WERI-Rb-1 (cell line): ENCODE data around the gene IGSF9.
"Not testable (repeated sequence)": the region's sequence is repeated elsewhere in the genome, so short reads cannot be mapped to it uniquely, and the experiment has no call there.

Source experiments
- DNase-seq: peaks from one replicate; pipeline ENCODE4 v3.0.0-alpha.2; 2020
- H3K27ac ChIP-seq: fragments of 250-450 bp; sonication (Bioruptor Pico); 2 replicates; pipeline ENCODE4 v1.5.1; 2020; ENCODE audit warnings: mild to moderate bottlenecking, moderate library complexity
- H3K27me3 ChIP-seq: fragments of 250-450 bp; sonication (Bioruptor Pico); 2 replicates; pipeline ENCODE4 v1.5.1; 2021; ENCODE audit warnings: mild to moderate bottlenecking, low read depth, moderate library complexity; ENCODE audit not compliant: insufficient read depth, severe bottlenecking
- H3K36me3 ChIP-seq: fragments of 250-450 bp; sonication (Bioruptor Pico); 2 replicates; pipeline ENCODE4 v1.5.1; 2020; ENCODE audit warnings: mild to moderate bottlenecking, moderate library complexity
- H3K4me3 ChIP-seq: 2 replicates; pipeline ENCODE4 v1.5.1; 2011; ENCODE audit warnings: low read depth, mild to moderate bottlenecking, control low read depth, low read length
- H3K9me3 ChIP-seq: fragments of 250-450 bp; sonication (Bioruptor Pico); 2 replicates; pipeline ENCODE4 v1.5.1; 2021; ENCODE audit warnings: mild to moderate bottlenecking, moderate library complexity; ENCODE audit not compliant: severe bottlenecking
- CTCF ChIP-seq: IDR thresholded peaks from 2 replicates; pipeline ENCODE4 v1.5.1; 2011; ENCODE audit warnings: low read depth, mild to moderate bottlenecking, control low read depth, inconsistent platforms, low read length

Gene IGSF9

GRCh38 chr1:159908031-159908940 lies 37.1 kb downstream of the IGSF9 start:
- H3K9me3 ChIP-seq, result peaks cover 7% of the 10 kb centered on the region
- H3K4me3 ChIP-seq, result no peak overlapping the region
- H3K36me3 ChIP-seq, result no peaks in the 10 kb centered on the region
- no peak for TF ChIP-seq CTCF
- no peak for DNase-seq
- H3K27me3 ChIP-seq, result no peaks in the 10 kb centered on the region
- no peak overlapping the region for H3K27ac ChIP-seq

GRCh38 chr1:159906960-159907359 lies 38.5 kb downstream of the IGSF9 start:
- Histone ChIP-seq H3K4me3 (no peak overlapping the region), H3K36me3 (no peaks in the 10 kb centered on the region), H3K27ac (no peak overlapping the region), H3K27me3 (peaks cover 8% of the 10 kb centered on the region), H3K9me3 (peaks cover 7% of the 10 kb centered on the region)
- no peak for TF ChIP-seq CTCF
- DNase-seq, result no peak

- not testable (repeated sequence) for H3K36me3 ChIP-seq
Measured at GRCh38 chr1:159904036-159904435, 41.4 kb downstream of the IGSF9 start.

GRCh38 chr1:159902541-159902940 lies 42.9 kb downstream of the IGSF9 start:
- no peak for TF ChIP-seq CTCF
- peaks cover 9% of the 10 kb centered on the region for H3K9me3 ChIP-seq
- H3K36me3 ChIP-seq, result no peaks in the 10 kb centered on the region
- H3K27me3 ChIP-seq, result peaks cover 21% of the 10 kb centered on the region
- no peak overlapping the region for H3K4me3 ChIP-seq
- DNase-seq, result no peak
- no peak overlapping the region for H3K27ac ChIP-seq

More at GRCh38 chr1:159904036-159904435, 41.4 kb downstream of the IGSF9 start:
- H3K9me3 ChIP-seq, DNase-seq, H3K4me3 ChIP-seq, H3K27ac ChIP-seq: not testable (repeated sequence)
- peaks cover 11% of the 10 kb centered on the region for H3K27me3 ChIP-seq

- Histone ChIP-seq H3K36me3 (no peaks in the 10 kb centered on the region), H3K9me3 (peaks cover 9% of the 10 kb centered on the region), H3K4me3 (no peak overlapping the region), H3K27ac (no peak overlapping the region), H3K27me3 (peaks cover 35% of the 10 kb centered on the region)
- TF ChIP-seq CTCF, result no peak
- no peak for DNase-seq
Measured at GRCh38 chr1:159900755-159901360, 44.6 kb downstream of the IGSF9 start.

GRCh38 chr1:159900086-159900680 lies 45.2 kb downstream of the IGSF9 start, which contains the start of gene CFAP45:
CFAP45 (minus strand) TSS chr1:159900165; CDS start chr1:159900098, 67 bp downstream.
- H3K4me3 ChIP-seq, result no peak within 1 kb of the TSS
- peaks cover 41% of the 10 kb centered on the region for H3K27me3 ChIP-seq
- H3K36me3 ChIP-seq, result no peaks in the 10 kb centered on the region
- TF ChIP-seq CTCF, result no peak
- H3K9me3 ChIP-seq, result peaks cover 9% of the 10 kb centered on the region
- no peak within 1 kb of the TSS for H3K27ac ChIP-seq
- no peak for DNase-seq

GRCh38 chr1:159899634-159900033 lies 45.8 kb downstream of the IGSF9 start:
- peaks cover 47% of the 10 kb centered on the region for H3K27me3 ChIP-seq
- not testable (repeated sequence) for H3K27ac ChIP-seq, DNase-seq, H3K4me3 ChIP-seq, H3K9me3 ChIP-seq, H3K36me3 ChIP-seq
